ENCODE measurements around the gene GTF2F2.
"Not testable (repeated sequence)": the region's sequence is repeated elsewhere in the genome, so short reads cannot be mapped to it uniquely, and the experiment has no call there.

GTF2F2 gene

GRCh38 chr13:45178349-45179162, 58.2 kb downstream of the GTF2F2 start:
- DNase-seq (ENCODE audit: low read depth in 3 of 3) = no peak

- DNase-seq (ENCODE audit: low read depth in 3 of 3) = no peak
Measured at GRCh38 chr13:45179428-45179827, 59.1 kb downstream of the GTF2F2 start.

- no peak for DNase-seq (ENCODE audit: low read depth in 3 of 3)
Measured at GRCh38 chr13:45180303-45180702, 60.0 kb downstream of the GTF2F2 start.

GRCh38 chr13:45180713-45181601, 60.6 kb downstream of the GTF2F2 start:
- no peak for DNase-seq (ENCODE audit: low read depth in 3 of 3)

- no peak for DNase-seq (ENCODE audit: low read depth in 3 of 3)
Measured at GRCh38 chr13:45184693-45185092, 64.4 kb downstream of the GTF2F2 start.

- no peak for DNase-seq (ENCODE audit: low read depth in 3 of 3)
Measured at GRCh38 chr13:45185286-45185685, 65.0 kb downstream of the GTF2F2 start.

GRCh38 chr13:45189077-45189476, 68.8 kb downstream of the GTF2F2 start:
- not testable (repeated sequence) for DNase-seq (ENCODE audit: low read depth in 3 of 3)

GRCh38 chr13:45189511-45189910, 69.2 kb downstream of the GTF2F2 start:
- not testable (repeated sequence) for DNase-seq (ENCODE audit: low read depth in 3 of 3)

GRCh38 chr13:45191874-45192273, 71.6 kb downstream of the GTF2F2 start:
- DNase-seq (ENCODE audit: low read depth in 3 of 3) = no peak

GRCh38 chr13:45194081-45194939, 74.0 kb downstream of the GTF2F2 start:
- DNase-seq (ENCODE audit: low read depth in 3 of 3) = no peak

- DNase-seq (ENCODE audit: low read depth in 3 of 3) = no peak
Measured at GRCh38 chr13:45195421-45195820, 75.1 kb downstream of the GTF2F2 start.

- DNase-seq (ENCODE audit: low read depth in 3 of 3) = no peak
Measured at GRCh38 chr13:45196096-45196495, 75.8 kb downstream of the GTF2F2 start.

GRCh38 chr13:45196622-45197021, 76.3 kb downstream of the GTF2F2 start:
- no peak for DNase-seq (ENCODE audit: low read depth in 3 of 3)

GRCh38 chr13:45198041-45198440, 77.7 kb downstream of the GTF2F2 start:
- DNase-seq (ENCODE audit: low read depth in 3 of 3) = no peak

- no peak for DNase-seq (ENCODE audit: low read depth in 3 of 3)
Measured at GRCh38 chr13:45198924-45199323, 78.6 kb downstream of the GTF2F2 start.

- DNase-seq (ENCODE audit: low read depth in 3 of 3) = no peak
Measured at GRCh38 chr13:45199711-45200110, 79.4 kb downstream of the GTF2F2 start.

GRCh38 chr13:45200701-45201232, 80.5 kb downstream of the GTF2F2 start, which contains the start of gene KCTD4:
TSS of gene KCTD4 (minus strand) at chr13:45201045. CDS start at chr13:45194567, 6,478 bp downstream.
- no peak for DNase-seq (ENCODE audit: low read depth in 3 of 3)

GRCh38 chr13:45205124-45205523, 84.8 kb downstream of the GTF2F2 start:
- DNase-seq (ENCODE audit: low read depth in 3 of 3) = no peak

GRCh38 chr13:45206340-45206739, 86.0 kb downstream of the GTF2F2 start:
- no peak for DNase-seq (ENCODE audit: low read depth in 3 of 3)

- no peak for DNase-seq (ENCODE audit: low read depth in 3 of 3)
Measured at GRCh38 chr13:45207319-45207718, 87.0 kb downstream of the GTF2F2 start.

GRCh38 chr13:45208132-45208531, 87.8 kb downstream of the GTF2F2 start:
- DNase-seq (ENCODE audit: low read depth in 3 of 3) = no peak
